Loucy (cell line): ENCODE measurements around the gene GMCL2.

Experiments used
- EZH2phosphoT487 ChIP-seq: fragments of 200-600 bp; IDR thresholded peaks from 2 replicates; pipeline ENCODE4 v1.6.1; 2018; ENCODE audit warnings: antibody characterized with exemption, mild to moderate bottlenecking, moderate library complexity, borderline replicate concordance
- TF ChIP-seq, protein P1 (sequence below): fragments of 200-600 bp; sonication (generic); conservative IDR thresholded peaks from 2 replicates; pipeline ENCODE4 v1.5.1; 2014; ENCODE audit warnings: mild to moderate bottlenecking, antibody characterized with exemption, low read length

DNA sequence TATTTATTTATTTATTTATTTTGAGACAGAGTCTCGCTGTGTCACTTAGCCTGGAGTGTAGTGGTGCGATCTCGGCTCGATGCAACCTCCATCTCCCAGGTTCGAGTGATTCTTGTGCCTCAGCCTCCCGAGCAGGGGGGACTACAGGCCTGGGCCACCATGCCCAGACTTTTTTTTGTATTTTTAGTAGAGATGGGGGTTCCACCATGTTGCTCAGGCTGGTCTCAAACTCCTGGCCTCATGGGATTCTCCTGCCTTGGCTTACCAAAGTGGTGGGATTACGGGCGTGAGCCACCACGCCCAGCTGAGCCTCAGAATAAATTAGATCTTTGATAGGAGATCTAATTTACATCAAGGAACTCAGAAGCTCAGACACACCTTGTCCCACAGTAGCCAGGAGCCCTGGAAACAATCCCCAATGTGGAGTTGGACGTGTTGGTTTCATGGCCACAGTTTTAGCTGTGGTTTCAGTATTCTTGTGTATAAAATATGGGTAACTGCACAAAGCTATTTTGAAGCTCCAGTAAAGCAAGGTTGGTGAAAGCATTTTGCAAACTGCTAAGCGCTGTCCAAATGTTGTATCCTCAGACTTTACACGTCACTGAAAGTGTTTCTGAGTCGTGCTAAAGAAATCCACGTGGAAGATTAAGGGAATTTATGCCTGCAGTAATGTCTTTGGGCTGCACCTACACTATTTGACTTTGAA is 14.2 kb upstream of the GMCL2 start:
- TF ChIP-seq, protein P1, sequence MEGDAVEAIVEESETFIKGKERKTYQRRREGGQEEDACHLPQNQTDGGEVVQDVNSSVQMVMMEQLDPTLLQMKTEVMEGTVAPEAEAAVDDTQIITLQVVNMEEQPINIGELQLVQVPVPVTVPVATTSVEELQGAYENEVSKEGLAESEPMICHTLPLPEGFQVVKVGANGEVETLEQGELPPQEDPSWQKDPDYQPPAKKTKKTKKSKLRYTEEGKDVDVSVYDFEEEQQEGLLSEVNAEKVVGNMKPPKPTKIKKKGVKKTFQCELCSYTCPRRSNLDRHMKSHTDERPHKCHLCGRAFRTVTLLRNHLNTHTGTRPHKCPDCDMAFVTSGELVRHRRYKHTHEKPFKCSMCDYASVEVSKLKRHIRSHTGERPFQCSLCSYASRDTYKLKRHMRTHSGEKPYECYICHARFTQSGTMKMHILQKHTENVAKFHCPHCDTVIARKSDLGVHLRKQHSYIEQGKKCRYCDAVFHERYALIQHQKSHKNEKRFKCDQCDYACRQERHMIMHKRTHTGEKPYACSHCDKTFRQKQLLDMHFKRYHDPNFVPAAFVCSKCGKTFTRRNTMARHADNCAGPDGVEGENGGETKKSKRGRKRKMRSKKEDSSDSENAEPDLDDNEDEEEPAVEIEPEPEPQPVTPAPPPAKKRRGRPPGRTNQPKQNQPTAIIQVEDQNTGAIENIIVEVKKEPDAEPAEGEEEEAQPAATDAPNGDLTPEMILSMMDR: no peak
- no peak for TF ChIP-seq EZH2phosphoT487
